HK-2 (cell line): Measurements from ENCODE around the gene TCF23.
A peak's percentile ranks its signal among the peaks of the same experiment; 100 is the strongest.

ENCODE experiments used
- DNase-seq: peaks from one replicate; pipeline ENCODE4 v3.0.0-alpha.2; 2018; ENCODE audit not compliant: unreplicated experiment

The TCF23 gene

DNA sequence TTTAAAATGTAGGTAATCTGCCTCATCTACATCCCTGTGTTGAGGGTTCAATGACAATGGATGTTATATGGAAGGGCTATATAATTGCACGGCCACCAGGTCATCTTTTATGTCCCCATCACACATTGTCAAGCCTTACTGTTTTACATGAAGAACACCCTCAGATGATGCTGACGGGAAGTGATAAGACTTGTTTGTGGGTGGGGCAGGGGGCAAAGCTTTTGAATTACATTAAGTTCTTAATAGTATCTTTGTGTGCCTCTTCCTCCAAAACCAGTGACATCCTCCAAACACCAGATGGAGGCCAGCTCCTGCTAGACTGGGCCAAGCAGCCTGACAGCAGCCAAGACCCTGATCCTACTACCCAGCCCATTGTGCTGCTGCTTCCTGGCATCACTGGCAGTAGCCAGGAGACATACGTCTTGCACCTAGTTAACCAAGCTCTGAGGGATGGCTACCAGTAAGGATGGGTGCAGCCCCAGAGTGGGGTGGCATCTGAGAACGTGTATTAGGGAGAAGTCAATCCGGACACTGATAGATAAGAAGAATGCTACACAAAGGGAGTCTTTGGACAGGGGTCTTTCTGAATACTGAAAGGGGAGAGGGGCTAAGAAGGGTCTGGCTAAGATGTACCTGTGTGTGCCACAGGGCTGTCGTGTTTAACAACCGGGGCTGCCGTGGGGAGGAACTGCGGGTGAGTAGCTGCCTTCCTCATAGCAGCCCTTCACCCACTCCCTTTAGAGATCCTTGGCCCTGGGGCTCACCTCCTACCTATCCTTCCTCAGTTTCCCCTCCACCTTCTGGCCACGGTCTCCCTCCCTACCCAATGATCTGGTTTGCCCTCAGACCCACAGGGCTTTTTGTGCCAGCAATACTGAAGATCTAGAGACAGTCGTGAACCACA, 19.9 kb upstream of the TCF23 start:
- no peak for DNase-seq

GRCh38 chr2:27130396-27130795, 18.4 kb upstream of the TCF23 start:
- no peak for DNase-seq

- DNase-seq: no peak
Observed at GRCh38 chr2:27131429-27131828, 17.4 kb upstream of the TCF23 start.

GRCh38 chr2:27133195-27133875, 15.5 kb upstream of the TCF23 start:
- no peak for DNase-seq

DNA sequence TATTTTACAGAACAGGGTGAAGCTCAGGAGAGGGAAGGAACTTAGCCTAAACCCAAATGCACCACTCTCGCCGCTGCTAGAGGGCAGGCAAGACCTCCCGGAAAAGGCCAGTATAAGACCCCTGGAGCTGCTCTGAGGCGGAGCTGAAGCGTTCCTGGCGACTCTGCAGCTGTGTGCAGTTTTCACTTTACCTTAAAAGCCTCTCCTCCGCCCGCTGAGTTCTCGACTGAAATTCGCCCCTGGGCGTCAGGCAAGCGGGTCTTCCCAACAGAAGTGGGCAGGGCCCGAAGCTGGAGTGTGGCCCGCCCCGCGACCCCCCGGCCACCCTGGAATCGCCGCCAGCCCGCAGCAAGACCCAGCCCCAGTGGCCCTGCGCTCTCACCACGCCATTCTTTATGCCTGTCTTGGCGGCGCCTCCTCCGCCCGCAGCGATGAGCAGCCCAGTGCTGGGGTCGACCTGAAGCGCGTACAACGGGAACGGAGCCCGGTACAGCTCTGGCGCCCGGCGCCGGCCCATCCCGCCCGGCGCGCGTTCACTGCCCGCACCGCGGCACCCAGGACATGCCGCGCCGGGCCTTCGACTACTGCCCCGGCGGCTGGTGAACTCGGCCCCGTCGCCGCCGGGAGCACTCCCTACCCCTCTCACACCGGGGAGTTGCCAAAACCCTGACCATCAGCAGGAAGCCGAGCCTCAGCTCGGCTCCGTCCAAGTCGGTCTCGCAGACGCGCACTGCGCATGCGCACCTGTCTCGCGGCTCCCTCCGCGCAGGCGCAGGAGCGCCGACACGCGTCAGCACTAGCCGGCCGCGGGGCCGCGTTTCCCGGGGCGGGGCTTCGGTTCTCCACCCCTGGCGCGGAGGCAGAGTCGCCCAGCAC, 14.7 kb upstream of the TCF23 start, which contains the start of gene PREB:
Gene PREB, minus strand, starts transcription at position 732 of the 876 bp plus-strand sequence. Its CDS starts 215 bp downstream, at position 517.
- DNase-seq: peak; percentile 96

DNA sequence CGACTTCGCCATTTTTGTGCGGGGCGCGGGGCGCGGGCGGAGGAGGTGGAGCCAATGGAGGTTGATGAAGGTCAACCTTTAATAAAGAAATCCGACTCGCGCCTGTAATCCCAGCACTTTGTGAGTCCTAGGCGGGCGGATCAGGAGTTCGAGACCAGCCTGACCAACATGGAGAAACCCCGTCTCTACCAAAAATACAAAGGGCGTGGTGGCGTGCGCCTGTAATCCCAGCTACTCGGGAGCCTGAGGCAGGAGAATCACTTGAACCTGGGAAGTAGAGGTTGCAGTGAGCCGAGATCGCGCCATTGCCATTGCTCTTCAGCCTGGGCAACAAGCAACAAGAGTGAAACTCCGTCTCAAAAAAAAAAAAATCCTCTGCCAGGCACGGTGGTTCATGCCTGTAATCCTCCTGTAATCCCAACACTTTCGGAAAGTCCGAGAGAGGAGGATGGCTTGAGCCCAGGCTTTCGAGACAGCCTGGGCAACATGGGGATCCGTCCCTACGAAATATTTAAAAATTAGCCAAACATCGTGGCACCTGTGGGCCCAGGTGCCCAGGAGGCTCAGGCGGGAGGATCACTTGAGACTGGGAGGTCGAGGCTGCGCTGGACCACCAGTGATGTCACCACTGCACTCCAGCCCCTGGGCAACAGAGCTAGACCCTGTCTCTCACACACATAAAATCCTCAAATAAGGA, 13.9 kb upstream of the TCF23 start:
- DNase-seq: no peak

- DNase-seq: no peak
Observed at GRCh38 chr2:27135478-27135955, 13.3 kb upstream of the TCF23 start.

- no peak for DNase-seq
Observed at GRCh38 chr2:27136751-27137150, 12.1 kb upstream of the TCF23 start.

DNA sequence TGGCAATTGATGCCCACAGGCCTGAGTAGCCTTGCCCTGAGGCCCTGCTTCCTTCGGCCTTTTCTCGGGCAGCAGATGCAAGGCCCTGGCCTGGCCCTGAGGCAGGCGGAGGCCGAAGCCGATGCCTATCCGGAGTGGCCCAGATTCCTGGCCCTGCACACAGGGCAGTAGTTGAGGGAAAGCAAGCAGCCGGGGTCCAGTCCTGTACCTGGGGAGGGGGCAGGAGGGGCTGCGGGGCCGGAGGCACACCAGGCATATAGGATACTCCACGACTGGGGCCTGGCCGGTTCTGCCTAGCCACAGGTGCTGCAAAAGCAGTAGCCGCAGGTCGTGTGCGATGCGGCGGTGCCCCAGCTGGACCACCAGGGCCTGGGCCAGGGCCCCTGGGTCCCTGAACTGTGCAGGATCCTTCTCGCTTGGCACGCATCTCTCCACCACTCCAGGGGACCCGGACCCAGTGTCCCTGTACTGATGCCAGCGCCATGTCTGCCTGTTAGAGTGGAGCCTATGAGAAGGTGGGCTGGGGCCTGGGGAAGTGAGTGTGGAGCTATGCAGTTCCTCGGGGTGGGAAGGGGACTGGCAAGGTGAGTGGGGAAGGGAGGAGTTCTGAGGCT, 11.4 kb upstream of the TCF23 start:
- DNase-seq: no peak

DNA sequence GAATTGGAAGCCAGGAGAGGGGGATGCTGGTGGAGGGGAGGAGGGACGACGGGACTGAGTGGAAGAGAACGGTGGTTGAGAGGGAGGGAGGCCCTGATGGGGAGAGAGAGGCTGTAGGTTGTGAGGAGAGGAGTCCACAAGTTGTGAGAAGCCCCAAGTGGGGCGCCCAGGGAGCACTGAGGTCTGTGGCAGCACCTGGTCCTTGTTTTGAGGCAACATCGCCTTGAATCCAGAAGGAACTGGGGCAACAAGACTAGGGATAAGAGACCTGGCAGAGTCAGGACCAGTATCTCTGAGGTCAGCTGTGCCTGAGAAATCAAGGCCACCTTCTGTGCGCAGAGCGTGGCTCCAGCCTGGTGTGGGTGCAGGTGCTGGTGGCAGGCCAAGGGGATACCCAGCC, 10.7 kb upstream of the TCF23 start:
- no peak for DNase-seq

GRCh38 chr2:27139310-27139709, 9.5 kb upstream of the TCF23 start, which contains the start of gene PRR30:
Gene PRR30 (minus strand): TSS chr2:27139410. CDS start chr2:27138329, 1,081 bp downstream.
- DNase-seq: no peak

DNA sequence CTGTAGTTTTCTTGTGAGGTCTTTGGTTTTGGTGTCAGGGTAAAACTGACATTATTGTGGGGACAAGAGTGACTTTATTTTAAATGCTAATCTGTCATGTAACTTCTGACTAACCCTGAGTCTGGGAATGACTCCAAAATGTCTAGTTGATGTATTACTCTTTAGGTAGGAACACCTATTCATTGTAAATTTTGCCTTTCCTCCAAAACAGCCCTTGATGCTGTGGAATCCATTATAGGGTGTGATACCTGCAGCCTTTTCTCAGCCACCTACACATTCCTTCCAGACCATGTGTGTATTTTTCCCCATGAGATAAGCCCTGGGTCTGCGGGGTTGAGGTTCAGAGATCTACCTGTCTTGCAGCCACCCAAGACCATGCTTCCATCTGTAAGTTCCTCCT, 5.5 kb upstream of the TCF23 start:
- DNase-seq: no peak

- DNase-seq: no peak
Observed at GRCh38 chr2:27145682-27146081, 3.1 kb upstream of the TCF23 start.

DNA sequence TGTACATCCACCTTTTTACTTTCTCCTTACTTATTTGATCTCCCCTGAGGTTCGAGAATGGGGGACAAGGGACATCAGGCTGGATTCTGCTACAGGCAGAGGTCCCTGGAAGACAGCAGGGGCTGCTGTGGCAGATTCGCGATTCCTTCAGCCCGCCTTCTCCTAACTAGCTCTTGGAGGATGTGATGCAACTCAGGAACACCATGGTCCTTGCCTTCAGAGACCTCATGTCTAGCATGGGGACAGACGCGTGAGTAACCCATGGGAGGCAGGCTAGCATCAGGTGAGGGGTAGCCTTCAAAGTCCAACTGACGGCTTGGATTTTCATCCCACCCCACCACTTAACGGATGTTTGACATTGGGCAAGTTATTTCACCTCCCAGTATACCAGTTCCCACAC, 869 bp upstream of the TCF23 start:
- DNase-seq: no peak

- DNase-seq: no peak
Observed at GRCh38 chr2:27149570-27150405, 984 bp downstream of the TCF23 start.

DNA sequence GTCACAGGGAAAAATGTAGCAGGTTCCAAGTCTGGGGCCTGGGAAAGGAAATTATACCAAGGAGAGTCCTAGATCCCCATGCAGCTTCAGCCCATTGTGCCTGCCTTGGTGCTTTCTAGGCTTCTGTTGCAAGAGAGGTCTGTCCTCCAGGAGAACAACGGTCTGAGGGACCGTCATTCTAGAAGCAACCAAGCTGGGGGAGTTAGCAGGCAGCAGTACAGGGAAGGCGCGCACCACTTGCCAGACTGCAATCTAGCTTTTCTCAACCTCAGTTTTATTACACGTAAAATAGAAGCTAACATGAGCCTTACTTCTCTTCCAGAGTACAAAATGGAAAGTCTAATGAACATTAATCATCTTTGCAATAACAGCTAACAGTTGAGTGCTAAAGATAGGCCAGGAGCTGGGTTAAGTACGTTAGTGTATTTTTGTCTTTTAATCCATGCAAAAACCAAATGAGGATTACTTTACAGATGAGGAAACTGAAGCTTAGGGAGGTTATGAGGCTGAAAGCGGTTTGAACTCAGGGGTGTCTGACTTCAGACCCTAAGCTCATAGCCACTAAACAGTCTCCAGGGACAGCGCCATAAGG, 1.9 kb downstream of the TCF23 start:
- no peak for DNase-seq

- no peak for DNase-seq
Observed at GRCh38 chr2:27152102-27152795, 3.4 kb downstream of the TCF23 start.

- DNase-seq: no peak
Observed at GRCh38 chr2:27152796-27153464, 4.1 kb downstream of the TCF23 start.
